HEK293 (cell line): Measurements from ENCODE around the gene ARHGAP10.

Experiments used
- CTCF ChIA-PET: fragments of 350-600 bp; formaldehyde crosslinking; extraction: SDS; loops from one replicate; lab custom pipeline; 2021; ENCODE audit warnings: antibody characterized with exemption; lab: Yijun Ruan, JAX
- POLR2A ChIA-PET: fragments of 300-600 bp; formaldehyde crosslinking; extraction: SDS; loops from one replicate; lab custom pipeline; 2020; ENCODE audit warnings: antibody characterized with exemption, inconsistent platforms; lab: Yijun Ruan, JAX
- H3K27ac ChIP-seq: fragments of 200-500 bp; sonication (Bioruptor generic); 2 replicates; pipeline ENCODE4 v1.5.1; 2014; ENCODE audit warnings: low read depth, low read length, control low read depth, inconsistent platforms; ENCODE audit errors: extremely low read depth
- H3K36me3 ChIP-seq, 2 experiments: fragments of 200-500 bp in 1 of 2; sonication (Bioruptor generic) in 1 of 2; 1 replicate in 1 of 2; 2 replicates in 1 of 2; pipeline ENCODE4 v1.5.1; 2014 to 2017; ENCODE audit warnings: inconsistent platforms in 2 of 2, low read length in 2 of 2; ENCODE audit not compliant: control insufficient read depth in 2 of 2, insufficient read depth in 1 of 2
- H3K4me1 ChIP-seq: fragments of 200-500 bp; sonication (Bioruptor generic); 2 replicates; pipeline ENCODE4 v1.5.1; 2014; ENCODE audit warnings: mild to moderate bottlenecking, low read length, inconsistent platforms; ENCODE audit not compliant: control insufficient read depth, insufficient read depth
- H3K4me3 ChIP-seq: 2 replicates; pipeline ENCODE4 v1.5.1; 2011; ENCODE audit warnings: low read depth, mild to moderate bottlenecking, control low read depth, low read length, moderate library complexity
- H3K9me3 ChIP-seq: fragments of 200-500 bp; sonication (Bioruptor generic); 2 replicates; pipeline ENCODE4 v1.5.1; 2014; ENCODE audit warnings: low read depth, low read length, inconsistent platforms; ENCODE audit not compliant: control insufficient read depth, insufficient read depth
- GLI2 ChIP-seq: fragments of 450-650 bp; formaldehyde crosslinking; IDR thresholded peaks from 2 replicates; pipeline ENCODE4; 2017; ENCODE audit warnings: missing biosample characterization, missing genetic modification characterization, low read depth, borderline replicate concordance
- KLF10 ChIP-seq: fragments of 450-650 bp; IDR thresholded peaks from 2 replicates; pipeline ENCODE4 v1.5.1; 2018; ENCODE audit warnings: missing biosample characterization, mild to moderate bottlenecking, missing genetic modification characterization
- PRDM1 ChIP-seq: fragments of 450-650 bp; formaldehyde crosslinking; IDR thresholded peaks from 2 replicates; pipeline ENCODE4; 2016; ENCODE audit warnings: missing biosample characterization, missing genetic modification characterization
- SALL2 ChIP-seq: fragments of 450-650 bp; formaldehyde crosslinking; IDR thresholded peaks from 2 replicates; pipeline ENCODE4 v1.5.0; 2017; ENCODE audit warnings: missing biosample characterization, mild to moderate bottlenecking, missing genetic modification characterization, borderline replicate concordance
- ZNF16 ChIP-seq: fragments of 450-650 bp; formaldehyde crosslinking; IDR thresholded peaks from 2 replicates; pipeline ENCODE4 v1.5.1; 2016; ENCODE audit warnings: low read depth, missing biosample characterization, missing genetic modification characterization
- ZNF19 ChIP-seq: fragments of 450-650 bp; formaldehyde crosslinking; IDR thresholded peaks from 2 replicates; pipeline ENCODE4; 2016; ENCODE audit warnings: missing biosample characterization, missing genetic modification characterization, low read depth
- ZNF248 ChIP-seq: fragments of 450-650 bp; formaldehyde crosslinking; IDR thresholded peaks from 2 replicates; pipeline ENCODE4 v1.5.1; 2017; ENCODE audit warnings: missing biosample characterization, missing genetic modification characterization
- ZNF311 ChIP-seq: fragments of 450-650 bp; formaldehyde crosslinking; IDR thresholded peaks from 2 replicates; pipeline ENCODE4 v1.5.1; 2017; ENCODE audit warnings: missing biosample characterization, missing genetic modification characterization, borderline replicate concordance
- ZNF48 ChIP-seq: fragments of 450-650 bp; formaldehyde crosslinking; IDR thresholded peaks from 2 replicates; pipeline ENCODE4 v1.5.1; 2016; ENCODE audit warnings: missing biosample characterization, missing genetic modification characterization
- ZNF548 ChIP-seq: fragments of 450-650 bp; formaldehyde crosslinking; IDR thresholded peaks from 2 replicates; pipeline ENCODE4 v1.5.1; 2016; ENCODE audit warnings: missing biosample characterization, missing genetic modification characterization
- ZNF645 ChIP-seq: fragments of 450-650 bp; formaldehyde crosslinking; IDR thresholded peaks from 2 replicates; pipeline ENCODE4; 2016; ENCODE audit warnings: missing biosample characterization, missing genetic modification characterization
- ZSCAN16 ChIP-seq: fragments of 450-650 bp; formaldehyde crosslinking; IDR thresholded peaks from 2 replicates; pipeline ENCODE4 v1.5.1; 2016; ENCODE audit warnings: missing biosample characterization, missing genetic modification characterization
- TF ChIP-seq, protein P1 (sequence below): fragments of 450-650 bp; formaldehyde crosslinking; IDR thresholded peaks from 2 replicates; pipeline ENCODE4 v1.5.1; 2016; ENCODE audit warnings: missing biosample characterization, missing genetic modification characterization
- TF ChIP-seq, protein P2 (sequence below): fragments of 450-650 bp; formaldehyde crosslinking; IDR thresholded peaks from 2 replicates; pipeline ENCODE4 v1.5.1; 2016; ENCODE audit warnings: missing biosample characterization, missing genetic modification characterization, low read depth

Gene ARHGAP10

GRCh38 chr4:148114436-148114835 is 382.5 kb downstream of the ARHGAP10 start:
- no peak overlapping the region for H3K4me3 ChIP-seq

GRCh38 chr4:148116264-148116663 is 384.4 kb downstream of the ARHGAP10 start:
- ChIA-PET POLR2A (no interaction called here), CTCF (interaction anchor here (0.7 kb wide), 1 partner anchor 132 kb away, joined by 3 read pairs; no protein-coding TSS in a partner anchor)

More at GRCh38 chr4:148114436-148114835, 382.5 kb downstream of the ARHGAP10 start:
- H3K36me3 ChIP-seq, result peaks cover 0 to 23% of the 10 kb centered on the region in 2 experiments; a peak in 2 of 3 replicates
- TF ChIP-seq ZNF48 (tag by site-specific recombination), result no peak
- peaks cover 7% of the 10 kb centered on the region; the same call in 1 of the 2 replicates for H3K4me1 ChIP-seq
- H3K27ac ChIP-seq, result no peak overlapping the region
- ChIA-PET CTCF (no interaction called here), POLR2A (no interaction called here)
- no peaks in the 10 kb centered on the region for H3K9me3 ChIP-seq

GRCh38 chr4:148116969-148117368 is 385.1 kb downstream of the ARHGAP10 start:
- TF ChIP-seq KLF10 (tag by site-specific recombination) (no peak), ZNF16 (no peak), ZNF248 (no peak), ZSCAN16 (no peak), ZNF311 (tag by site-specific recombination) (no peak), ZNF645 (tag by site-specific recombination) (no peak), ZNF548 (tag by site-specific recombination) (no peak)
- TF ChIP-seq, protein P1, sequence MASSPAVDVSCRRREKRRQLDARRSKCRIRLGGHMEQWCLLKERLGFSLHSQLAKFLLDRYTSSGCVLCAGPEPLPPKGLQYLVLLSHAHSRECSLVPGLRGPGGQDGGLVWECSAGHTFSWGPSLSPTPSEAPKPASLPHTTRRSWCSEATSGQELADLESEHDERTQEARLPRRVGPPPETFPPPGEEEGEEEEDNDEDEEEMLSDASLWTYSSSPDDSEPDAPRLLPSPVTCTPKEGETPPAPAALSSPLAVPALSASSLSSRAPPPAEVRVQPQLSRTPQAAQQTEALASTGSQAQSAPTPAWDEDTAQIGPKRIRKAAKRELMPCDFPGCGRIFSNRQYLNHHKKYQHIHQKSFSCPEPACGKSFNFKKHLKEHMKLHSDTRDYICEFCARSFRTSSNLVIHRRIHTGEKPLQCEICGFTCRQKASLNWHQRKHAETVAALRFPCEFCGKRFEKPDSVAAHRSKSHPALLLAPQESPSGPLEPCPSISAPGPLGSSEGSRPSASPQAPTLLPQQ, result no peak
- TF ChIP-seq, all 188 proteins: peak for 0
- no peak overlapping the region for H3K4me3 ChIP-seq
- H3K4me1 ChIP-seq, result peaks cover 7% of the 10 kb centered on the region; the same call in 1 of the 2 replicates
- no peaks in the 10 kb centered on the region for H3K9me3 ChIP-seq
- H3K36me3 ChIP-seq, result peaks cover 0 to 24% of the 10 kb centered on the region in 2 experiments; a peak in 2 of 3 replicates
- no peak overlapping the region for H3K27ac ChIP-seq
- ChIA-PET POLR2A (no interaction called here), CTCF (interaction anchor here (0.7 kb wide), 1 partner anchor 133 kb away, joined by 3 read pairs; no protein-coding TSS in a partner anchor)

More at GRCh38 chr4:148116264-148116663, 384.4 kb downstream of the ARHGAP10 start:
- peaks cover 0 to 26% of the 10 kb centered on the region in 2 experiments; a peak in 2 of 3 replicates for H3K36me3 ChIP-seq
- H3K4me1 ChIP-seq, result peaks cover 7% of the 10 kb centered on the region; the same call in 1 of the 2 replicates
- no peak overlapping the region for H3K27ac ChIP-seq
- no peak overlapping the region for H3K4me3 ChIP-seq
- no peak for TF ChIP-seq SALL2 (tag by site-specific recombination)
- no peak for TF ChIP-seq PRDM1
- no peaks in the 10 kb centered on the region for H3K9me3 ChIP-seq

DNA sequence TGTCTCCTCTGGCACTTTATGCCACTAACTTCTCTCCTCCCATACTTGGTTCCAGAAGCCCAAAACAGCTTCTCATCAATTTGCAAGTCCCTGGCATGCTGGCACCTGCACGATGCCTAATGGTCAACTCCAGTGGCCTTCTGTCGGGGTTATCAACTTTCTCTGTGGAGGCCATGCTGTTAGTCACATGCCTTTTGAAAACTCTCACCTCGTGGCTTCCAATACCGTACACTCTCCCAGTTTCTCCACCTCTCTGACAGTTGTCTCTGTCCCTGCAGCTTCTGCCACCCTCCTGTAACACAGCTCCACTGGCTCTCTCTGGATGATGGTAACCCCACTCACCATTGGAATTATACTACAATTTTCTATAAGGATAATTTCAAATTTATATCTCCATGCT is 386.3 kb downstream of the ARHGAP10 start:
- H3K4me1 ChIP-seq, result peaks cover 7% of the 10 kb centered on the region; the same call in 1 of the 2 replicates
- ChIA-PET POLR2A (no interaction called here), CTCF (no interaction called here)
- no peak overlapping the region for H3K4me3 ChIP-seq
- H3K36me3 ChIP-seq, result peaks cover 0 to 20% of the 10 kb centered on the region in 2 experiments; a peak in 2 of 3 replicates
- no peaks in the 10 kb centered on the region for H3K9me3 ChIP-seq
- TF ChIP-seq ZNF19 (tag by site-specific recombination) (no peak), GLI2 (no peak)
- TF ChIP-seq, protein P2, sequence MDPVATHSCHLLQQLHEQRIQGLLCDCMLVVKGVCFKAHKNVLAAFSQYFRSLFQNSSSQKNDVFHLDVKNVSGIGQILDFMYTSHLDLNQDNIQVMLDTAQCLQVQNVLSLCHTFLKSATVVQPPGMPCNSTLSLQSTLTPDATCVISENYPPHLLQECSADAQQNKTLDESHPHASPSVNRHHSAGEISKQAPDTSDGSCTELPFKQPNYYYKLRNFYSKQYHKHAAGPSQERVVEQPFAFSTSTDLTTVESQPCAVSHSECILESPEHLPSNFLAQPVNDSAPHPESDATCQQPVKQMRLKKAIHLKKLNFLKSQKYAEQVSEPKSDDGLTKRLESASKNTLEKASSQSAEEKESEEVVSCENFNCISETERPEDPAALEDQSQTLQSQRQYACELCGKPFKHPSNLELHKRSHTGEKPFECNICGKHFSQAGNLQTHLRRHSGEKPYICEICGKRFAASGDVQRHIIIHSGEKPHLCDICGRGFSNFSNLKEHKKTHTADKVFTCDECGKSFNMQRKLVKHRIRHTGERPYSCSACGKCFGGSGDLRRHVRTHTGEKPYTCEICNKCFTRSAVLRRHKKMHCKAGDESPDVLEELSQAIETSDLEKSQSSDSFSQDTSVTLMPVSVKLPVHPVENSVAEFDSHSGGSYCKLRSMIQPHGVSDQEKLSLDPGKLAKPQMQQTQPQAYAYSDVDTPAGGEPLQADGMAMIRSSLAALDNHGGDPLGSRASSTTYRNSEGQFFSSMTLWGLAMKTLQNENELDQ (tag by site-specific recombination), result no peak
- no peak overlapping the region for H3K27ac ChIP-seq
